HEK293 (cell line): ENCODE results near the gene RUFY1.

Source experiments
- CTCF ChIP-seq: fragments of 450-650 bp; formaldehyde crosslinking; IDR thresholded peaks from 2 replicates; pipeline ENCODE4 v1.5.1; 2016; ENCODE audit warnings: missing biosample characterization, missing genetic modification characterization
- SP2 ChIP-seq: fragments of 450-650 bp; formaldehyde crosslinking; IDR thresholded peaks from 2 replicates; pipeline ENCODE4 v1.5.1; 2016; ENCODE audit warnings: missing biosample characterization, missing genetic modification characterization
- ZFP37 ChIP-seq: fragments of 450-650 bp; formaldehyde crosslinking; IDR thresholded peaks from 2 replicates; pipeline ENCODE4 v1.5.1; 2016; ENCODE audit warnings: missing biosample characterization, missing genetic modification characterization
- ZNF280C ChIP-seq: fragments of 450-650 bp; formaldehyde crosslinking; IDR thresholded peaks from 2 replicates; pipeline ENCODE4 v1.5.1; 2016; ENCODE audit warnings: missing biosample characterization, missing genetic modification characterization
- ZNF747 ChIP-seq: fragments of 450-650 bp; formaldehyde crosslinking; IDR thresholded peaks from 2 replicates; pipeline ENCODE4 v1.5.1; 2016; ENCODE audit warnings: missing biosample characterization, missing genetic modification characterization
- TF ChIP-seq, protein P1 (sequence below): fragments of 450-650 bp; formaldehyde crosslinking; IDR thresholded peaks from 2 replicates; pipeline ENCODE4 v1.5.1; 2016; ENCODE audit warnings: missing biosample characterization, missing genetic modification characterization, low read depth

GRCh38 chr5:179616002-179616594 lies 65.7 kb downstream of the RUFY1 start:
- TF ChIP-seq CTCF (no peak), ZNF280C (tag by site-specific recombination) (no peak), ZNF747 (tag by site-specific recombination) (no peak), SP2 (tag by site-specific recombination) (no peak), ZFP37 (tag by site-specific recombination) (no peak)
- TF ChIP-seq, protein P1, sequence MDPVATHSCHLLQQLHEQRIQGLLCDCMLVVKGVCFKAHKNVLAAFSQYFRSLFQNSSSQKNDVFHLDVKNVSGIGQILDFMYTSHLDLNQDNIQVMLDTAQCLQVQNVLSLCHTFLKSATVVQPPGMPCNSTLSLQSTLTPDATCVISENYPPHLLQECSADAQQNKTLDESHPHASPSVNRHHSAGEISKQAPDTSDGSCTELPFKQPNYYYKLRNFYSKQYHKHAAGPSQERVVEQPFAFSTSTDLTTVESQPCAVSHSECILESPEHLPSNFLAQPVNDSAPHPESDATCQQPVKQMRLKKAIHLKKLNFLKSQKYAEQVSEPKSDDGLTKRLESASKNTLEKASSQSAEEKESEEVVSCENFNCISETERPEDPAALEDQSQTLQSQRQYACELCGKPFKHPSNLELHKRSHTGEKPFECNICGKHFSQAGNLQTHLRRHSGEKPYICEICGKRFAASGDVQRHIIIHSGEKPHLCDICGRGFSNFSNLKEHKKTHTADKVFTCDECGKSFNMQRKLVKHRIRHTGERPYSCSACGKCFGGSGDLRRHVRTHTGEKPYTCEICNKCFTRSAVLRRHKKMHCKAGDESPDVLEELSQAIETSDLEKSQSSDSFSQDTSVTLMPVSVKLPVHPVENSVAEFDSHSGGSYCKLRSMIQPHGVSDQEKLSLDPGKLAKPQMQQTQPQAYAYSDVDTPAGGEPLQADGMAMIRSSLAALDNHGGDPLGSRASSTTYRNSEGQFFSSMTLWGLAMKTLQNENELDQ (tag by site-specific recombination): no peak
